HS-27A (cell line): ENCODE data around the gene LTC4S.
"Not testable (repeated sequence)": the region's sequence is repeated elsewhere in the genome, so short reads cannot be mapped to it uniquely, and the experiment has no call there.

Experiments
- DNase-seq: peaks from one replicate; pipeline ENCODE4 v3.0.0-alpha.2; 2012; ENCODE audit warnings: low read depth, missing footprints

The LTC4S gene

GRCh38 chr5:179827680-179828079 is 33.9 kb downstream of the LTC4S start:
- DNase-seq, result no peak

DNA sequence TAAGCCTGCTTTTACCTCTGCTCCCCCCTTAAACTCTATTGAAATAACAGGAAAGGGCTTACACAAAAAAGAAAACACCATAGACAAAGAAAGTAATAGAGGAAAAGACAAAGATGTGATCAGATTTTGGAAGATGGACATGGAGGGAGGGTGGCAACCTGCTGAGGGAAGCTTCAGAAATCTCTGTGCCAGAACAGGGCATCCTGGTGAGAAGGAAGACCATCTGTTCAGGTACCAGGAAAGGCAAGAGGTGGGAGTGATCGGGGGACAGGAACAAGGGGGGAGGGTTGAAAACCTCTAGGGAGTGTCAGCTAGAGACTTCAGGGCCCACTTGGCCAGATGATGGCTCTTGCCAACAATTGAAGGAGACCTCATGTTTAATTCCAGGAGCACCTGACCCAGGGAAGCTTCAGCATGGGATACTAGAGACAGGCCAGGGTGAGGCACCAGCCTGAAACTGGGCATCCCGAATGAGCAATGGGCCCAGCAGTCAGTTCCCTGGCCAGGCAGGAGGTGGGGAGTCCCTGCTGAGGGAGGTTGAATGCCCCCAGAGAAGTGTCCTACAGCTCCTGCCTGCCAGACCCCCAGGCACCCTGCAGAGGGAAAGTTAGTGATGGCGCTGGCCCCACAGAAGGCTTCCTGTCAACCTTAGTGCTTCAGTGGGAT is 35.1 kb downstream of the LTC4S start:
- DNase-seq, result no peak

GRCh38 chr5:179829732-179830435 is 36.1 kb downstream of the LTC4S start:
- no peak for DNase-seq

DNA sequence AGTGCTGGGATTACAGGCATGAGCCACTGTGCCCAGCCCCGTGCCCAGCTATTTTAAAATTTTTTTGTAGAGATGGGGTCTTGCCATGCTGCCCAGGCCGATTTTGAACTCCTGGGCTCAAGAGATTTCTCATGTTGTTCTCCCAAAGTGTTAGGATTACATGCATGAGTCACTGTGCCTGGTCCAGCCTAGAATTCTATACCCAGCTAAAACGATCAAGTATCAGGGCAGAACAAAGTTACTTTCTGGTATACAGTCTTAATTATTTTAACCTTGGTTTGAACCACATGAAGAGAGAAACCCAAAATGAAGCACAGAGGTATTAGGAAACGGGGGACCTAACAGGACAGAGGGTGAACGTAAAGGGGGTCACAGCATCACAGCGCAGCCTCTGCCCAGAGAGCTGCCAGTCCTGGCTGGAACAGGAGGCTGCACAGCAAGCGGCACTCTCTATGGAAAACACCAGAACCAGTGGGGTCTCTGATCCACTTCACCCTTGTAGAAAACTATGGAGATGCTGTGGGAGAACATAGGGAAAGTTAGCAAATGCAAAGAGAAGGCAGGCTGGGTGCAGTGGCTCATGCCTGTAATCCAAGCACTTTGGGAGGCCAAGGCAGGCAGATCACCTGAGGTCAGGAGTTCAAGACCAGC is 37.2 kb downstream of the LTC4S start:
- DNase-seq, result no peak

GRCh38 chr5:179832039-179832745 is 38.4 kb downstream of the LTC4S start:
- DNase-seq, result no peak

DNA sequence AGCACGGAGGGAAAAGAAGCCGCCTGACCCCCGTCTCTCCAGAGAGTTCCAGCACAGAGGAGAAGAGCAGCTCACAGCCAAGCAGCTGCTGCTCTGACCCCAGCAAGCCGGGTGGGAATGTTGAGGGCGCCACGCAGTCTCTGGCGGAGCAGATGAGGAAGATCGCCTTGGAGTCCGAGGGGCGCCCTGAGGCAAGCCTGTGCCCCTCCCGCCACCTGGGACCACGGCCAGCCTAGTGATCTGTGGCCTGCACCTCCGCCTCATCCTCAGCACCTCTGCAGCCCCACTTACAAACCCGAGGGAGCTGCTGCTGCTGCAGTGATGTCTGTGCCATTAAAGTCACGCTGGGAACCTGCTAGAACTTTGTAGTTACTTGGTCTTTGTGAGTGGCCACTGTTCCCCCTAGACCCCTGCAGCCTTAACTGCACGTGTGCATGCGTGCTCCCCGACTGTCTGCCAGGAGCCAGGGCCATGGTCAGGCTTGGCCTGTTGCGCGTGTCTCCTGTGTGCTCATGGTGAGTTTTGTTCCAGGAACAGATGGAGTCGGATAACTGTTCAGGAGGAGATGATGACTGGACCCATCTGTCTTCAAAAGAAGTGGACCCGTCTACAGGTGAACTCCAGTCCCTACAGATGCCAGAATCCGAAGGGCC is 39.4 kb downstream of the LTC4S start:
- no peak for DNase-seq

- DNase-seq, result no peak
These were observed 39.9 kb downstream of the LTC4S start for GRCh38 chr5:179833709-179834070.

- no peak for DNase-seq
These were observed 40.3 kb downstream of the LTC4S start for GRCh38 chr5:179834120-179834519.

DNA sequence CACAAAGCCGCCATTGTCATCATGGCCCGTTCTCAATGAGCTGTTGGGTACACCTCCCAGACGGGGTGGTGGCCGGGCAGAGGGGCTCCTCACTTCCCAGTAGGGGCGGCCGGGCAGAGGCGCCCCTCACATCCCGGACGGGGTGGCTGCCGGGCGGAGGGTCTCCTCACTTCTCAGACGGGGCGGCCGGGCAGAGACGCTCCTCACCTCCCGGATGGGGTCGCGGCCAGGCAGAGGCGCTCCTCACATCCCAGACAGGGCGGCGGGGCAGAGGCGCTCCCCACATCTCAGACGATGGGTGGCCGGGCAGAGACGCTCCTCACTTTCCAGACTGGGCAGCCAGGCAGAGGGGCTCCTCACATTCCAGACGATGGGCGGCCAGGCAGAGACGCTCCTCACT is 41.1 kb downstream of the LTC4S start:
- not testable (repeated sequence) for DNase-seq

DNA sequence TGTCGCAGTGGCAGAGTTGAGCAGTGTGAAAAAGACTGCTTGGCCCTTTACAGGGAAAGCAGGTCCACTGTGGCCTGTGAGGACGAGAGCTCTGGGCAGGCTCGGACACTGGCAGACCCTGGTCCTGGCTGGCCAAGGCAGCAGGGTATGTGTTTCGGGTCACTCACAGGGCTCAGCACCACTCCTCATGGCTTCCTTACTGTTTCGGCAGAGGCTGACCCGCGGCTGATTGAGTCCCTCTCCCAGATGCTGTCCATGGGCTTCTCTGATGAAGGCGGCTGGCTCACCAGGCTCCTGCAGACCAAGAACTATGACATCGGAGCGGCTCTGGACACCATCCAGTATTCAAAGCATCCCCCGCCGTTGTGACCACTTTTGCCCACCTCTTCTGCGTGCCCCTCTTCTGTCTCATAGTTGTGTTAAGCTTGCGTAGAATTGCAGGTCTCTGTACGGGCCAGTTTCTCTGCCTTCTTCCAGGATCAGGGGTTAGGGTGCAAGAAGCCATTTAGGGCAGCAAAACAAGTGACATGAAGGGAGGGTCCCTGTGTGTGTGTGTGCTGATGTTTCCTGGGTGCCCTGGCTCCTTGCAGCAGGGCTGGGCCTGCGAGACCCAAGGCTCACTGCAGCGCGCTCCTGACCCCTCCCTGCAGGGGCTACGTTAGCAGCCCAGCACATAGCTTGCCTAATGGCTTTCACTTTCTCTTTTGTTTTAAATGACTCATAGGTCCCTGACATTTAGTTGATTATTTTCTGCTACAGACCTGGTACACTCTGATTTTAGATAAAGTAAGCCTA is 42.6 kb downstream of the LTC4S start:
- DNase-seq, result no peak

- DNase-seq, result no peak
These were observed 43.6 kb downstream of the LTC4S start for GRCh38 chr5:179837076-179838011.

- no peak for DNase-seq
These were observed 45.8 kb downstream of the LTC4S start for GRCh38 chr5:179839328-179840256.

- no peak for DNase-seq
These were observed 46.5 kb downstream of the LTC4S start for GRCh38 chr5:179840321-179840720.

DNA sequence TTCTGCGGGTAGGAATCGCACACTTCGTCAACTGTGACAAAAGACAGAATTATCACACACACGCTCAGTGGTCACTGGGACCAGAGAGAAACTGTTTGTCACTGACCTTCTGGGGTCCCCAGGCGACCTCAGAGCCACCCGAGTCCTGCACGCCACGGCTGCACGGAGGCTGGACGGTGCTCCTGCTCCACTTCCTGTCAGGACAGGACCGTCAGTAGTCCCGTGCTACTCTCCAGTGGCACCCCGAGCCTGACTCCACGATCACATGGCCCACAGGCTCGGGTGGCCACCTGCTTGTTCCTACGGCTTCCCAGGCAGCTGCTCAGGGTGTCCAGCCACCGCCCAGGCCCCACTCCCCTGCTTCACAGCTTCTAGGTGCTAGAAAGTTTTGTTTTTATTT is 47.0 kb downstream of the LTC4S start:
- no peak for DNase-seq

GRCh38 chr5:179841621-179842020 is 47.8 kb downstream of the LTC4S start:
- DNase-seq, result no peak
